ELF-1 (cell line): ENCODE data around the gene SFRP5.
A peak's percentile ranks its signal among the peaks of the same experiment; 100 is the strongest.

Source experiments
- DNase-seq: peaks from one replicate; pipeline ENCODE4 v3.0.0-alpha.2; 2016; ENCODE audit warnings: low read depth, low spot score

SFRP5 gene, protein sequence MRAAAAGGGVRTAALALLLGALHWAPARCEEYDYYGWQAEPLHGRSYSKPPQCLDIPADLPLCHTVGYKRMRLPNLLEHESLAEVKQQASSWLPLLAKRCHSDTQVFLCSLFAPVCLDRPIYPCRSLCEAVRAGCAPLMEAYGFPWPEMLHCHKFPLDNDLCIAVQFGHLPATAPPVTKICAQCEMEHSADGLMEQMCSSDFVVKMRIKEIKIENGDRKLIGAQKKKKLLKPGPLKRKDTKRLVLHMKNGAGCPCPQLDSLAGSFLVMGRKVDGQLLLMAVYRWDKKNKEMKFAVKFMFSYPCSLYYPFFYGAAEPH

DNA sequence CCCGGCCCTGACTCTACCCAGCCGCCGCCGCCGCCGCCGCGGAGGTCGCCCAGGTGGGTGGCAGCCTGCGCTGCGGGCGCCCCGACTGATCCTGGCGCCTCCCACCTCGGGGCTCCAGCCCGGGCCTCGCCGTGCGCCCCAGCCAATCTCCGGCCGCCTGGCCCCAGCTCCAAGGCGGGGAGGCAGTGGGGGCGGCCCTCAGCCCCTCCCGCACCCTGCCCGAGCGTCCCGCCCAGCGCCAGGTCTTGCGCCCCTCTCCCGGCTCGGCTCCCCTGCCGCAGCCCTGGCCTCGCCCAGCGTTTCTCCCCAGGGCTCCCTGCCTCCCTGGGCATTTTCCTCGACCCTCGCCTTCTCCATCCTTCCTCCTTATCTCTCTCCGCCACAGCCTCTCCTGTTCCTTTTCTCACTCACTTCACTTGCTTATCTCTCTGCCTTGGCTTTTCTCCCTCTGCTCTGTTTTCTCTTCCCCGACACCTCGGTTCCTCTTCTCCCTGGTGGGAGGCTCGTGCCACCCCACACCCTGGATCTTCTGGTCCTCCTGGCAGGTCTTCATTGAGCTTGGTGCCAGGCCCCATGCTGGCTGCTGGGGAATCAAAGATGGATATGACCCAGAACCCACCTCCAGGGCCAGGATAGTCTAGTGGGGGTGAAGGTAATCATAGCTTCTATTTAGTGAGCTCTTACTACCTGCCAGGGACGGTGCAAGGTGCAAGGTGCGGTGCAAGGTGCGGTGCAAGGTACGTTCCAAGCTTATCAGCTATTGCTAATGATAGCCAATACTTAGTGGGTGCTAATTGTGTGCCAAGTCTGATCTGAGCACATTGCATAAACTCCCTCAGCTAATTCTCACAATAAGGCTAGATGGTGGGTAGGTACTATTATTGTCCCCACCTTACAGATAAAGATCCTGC lies at the start of gene SFRP5:
Gene SFRP5 (minus strand): TSS at position 87 of the 911 bp plus-strand sequence. CDS start 166 bp downstream, outside the sequence.
- no peak for DNase-seq

DNA sequence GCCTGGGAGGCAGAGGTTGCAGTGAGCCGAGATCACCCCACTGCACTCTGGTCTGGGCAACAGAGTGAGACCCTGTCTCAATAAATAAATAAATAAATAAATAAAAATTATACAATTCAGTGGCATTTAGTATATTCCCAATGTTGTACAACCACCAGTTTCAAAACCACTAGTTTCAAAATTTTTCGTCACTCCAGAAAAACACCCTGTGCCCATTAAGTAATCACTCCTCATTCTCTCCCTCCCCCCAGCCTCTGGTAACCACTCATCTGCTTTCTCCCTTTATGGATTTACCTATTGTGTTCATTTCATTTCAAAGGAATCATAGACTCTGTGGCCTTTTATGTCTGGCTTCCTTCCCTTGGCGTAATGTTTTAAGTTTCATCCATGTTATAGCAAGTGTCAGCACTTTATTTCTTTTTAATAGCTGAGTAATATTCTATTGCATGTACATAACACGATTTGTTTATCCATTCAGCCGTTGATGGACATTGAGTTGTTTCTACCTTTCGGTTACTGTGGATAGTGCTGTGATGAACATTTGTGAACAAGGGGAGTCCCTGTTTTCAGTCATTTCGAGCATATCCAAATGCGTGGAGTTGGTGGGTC lies 48.4 kb upstream of the SFRP5 start:
- DNase-seq, result no peak

DNA sequence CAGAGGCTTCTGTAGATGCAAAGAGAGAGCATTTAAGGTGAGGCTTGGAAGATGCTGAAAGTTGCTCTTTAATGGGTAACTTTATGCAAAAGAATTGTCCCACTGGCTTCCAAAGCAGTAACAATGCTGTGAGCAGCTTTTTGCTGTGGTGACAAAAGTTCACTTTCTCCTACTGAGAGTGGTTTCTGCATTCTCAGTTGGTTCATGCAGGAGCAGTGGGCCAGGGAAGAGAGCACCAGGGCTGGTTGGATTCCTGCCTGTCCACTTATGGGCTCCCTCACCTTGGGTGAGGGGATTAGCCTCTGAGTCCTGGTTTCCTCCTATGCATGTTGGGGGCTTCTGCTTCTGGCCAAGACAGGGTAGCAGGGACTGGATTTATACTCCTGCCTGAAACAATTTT lies 46.8 kb upstream of the SFRP5 start:
- no peak for DNase-seq

DNA sequence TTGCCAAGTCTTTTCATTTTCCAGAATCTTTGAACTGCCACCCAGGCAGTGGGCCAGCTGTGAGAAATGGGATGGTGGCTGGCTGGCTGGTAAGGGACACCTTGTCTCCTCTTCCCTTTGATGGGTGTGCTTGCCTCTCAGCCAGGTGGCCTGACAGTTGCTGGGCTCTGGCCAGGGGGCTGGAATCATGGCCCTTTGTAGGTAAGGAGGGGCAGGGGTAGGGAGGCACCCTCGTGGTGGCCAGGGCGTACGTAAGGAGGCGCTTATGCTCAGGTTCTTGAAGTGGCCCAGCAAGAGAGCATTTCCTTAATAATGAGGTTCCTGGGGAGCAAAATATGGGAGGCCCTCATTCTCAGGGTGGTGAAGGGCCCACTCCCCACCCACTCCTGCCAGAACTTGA lies 44.8 kb upstream of the SFRP5 start:
- DNase-seq, result no peak

DNA sequence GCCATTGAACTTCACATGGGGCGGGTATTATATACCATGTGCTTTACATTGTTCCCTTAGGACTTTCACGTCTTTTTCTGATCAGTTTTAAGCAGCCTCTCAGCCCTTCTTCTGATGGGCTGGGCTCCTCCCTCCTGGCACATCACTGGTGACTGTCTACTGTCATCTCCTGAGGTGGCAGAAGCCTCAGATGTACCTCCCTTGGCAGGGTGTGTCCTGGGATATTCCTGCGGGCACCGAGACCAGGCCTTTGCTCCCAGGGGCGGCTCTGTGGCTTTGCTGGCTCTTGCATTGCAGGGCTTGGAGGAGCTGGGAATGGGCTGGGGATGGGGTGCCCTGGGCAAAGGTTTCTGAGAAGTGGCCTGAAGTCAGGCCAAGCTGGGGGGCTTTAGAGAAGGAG lies 43.2 kb upstream of the SFRP5 start:
- DNase-seq, result no peak

DNA sequence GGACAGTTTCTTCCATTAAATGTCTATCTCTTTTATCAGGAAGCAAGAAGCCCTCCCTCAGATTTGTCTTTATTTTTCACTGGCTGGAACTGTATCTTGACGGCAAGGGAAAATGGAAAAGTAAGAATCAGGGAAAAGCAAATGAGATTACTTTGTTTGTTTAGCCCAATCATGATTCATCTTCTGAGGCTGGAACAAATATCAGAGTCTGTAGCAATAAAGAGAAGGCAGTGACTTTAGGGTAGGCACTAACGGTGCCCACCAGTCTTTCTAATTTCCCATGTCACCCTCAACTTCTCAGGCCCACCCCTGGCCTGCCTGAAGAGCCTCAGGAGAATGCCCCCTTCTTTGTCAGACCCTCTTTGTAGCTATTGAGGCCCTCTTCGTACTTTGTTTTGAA lies 41.5 kb upstream of the SFRP5 start:
- DNase-seq, result no peak

DNA sequence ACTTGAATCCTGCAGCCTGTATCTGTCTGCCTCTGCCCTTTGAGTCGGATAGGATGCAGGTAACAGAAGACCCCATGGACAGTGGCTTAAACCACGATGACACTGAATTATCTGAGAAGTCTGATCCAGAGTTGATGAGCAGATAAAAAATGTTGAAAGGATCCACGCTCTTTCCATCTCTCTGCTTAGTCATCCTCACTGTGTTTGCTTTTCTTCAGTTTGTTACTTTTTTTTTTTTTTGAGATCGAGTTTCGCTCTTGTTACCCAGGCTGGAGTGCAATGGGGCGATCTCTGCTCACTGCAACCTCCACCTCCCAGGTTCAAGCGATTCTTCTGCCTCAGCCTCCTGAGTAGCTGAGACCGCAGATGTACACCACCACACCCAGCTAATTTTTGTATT lies 40.9 kb upstream of the SFRP5 start:
- no peak for DNase-seq

- DNase-seq, result no peak
These were observed 40.2 kb upstream of the SFRP5 start for GRCh38 chr10:97811958-97812357.

- no peak for DNase-seq
These were observed 38.6 kb upstream of the SFRP5 start for GRCh38 chr10:97810446-97810845.

DNA sequence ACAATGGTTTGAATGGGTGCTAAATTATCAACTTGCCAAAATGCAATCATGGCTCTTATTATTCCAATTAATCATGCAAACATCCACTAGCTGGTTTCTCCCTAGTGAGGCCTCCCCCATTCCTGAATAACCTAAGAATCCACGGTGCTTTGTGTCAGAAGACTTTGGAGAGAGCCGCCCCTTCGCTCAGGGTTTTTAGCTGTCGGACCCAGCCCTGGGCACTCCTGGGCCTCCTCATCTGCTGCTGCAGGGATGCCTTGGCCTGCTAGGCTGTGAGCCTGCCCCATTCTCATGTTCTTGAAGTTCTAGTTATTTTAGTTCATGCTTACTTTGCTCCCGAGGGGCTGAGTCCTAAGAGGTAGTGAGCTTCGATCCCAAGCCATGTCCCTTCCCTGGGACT lies 34.1 kb upstream of the SFRP5 start:
- DNase-seq, result no peak

GRCh38 chr10:97805096-97805884 lies 33.5 kb upstream of the SFRP5 start:
- peak; percentile 43 for DNase-seq

DNA sequence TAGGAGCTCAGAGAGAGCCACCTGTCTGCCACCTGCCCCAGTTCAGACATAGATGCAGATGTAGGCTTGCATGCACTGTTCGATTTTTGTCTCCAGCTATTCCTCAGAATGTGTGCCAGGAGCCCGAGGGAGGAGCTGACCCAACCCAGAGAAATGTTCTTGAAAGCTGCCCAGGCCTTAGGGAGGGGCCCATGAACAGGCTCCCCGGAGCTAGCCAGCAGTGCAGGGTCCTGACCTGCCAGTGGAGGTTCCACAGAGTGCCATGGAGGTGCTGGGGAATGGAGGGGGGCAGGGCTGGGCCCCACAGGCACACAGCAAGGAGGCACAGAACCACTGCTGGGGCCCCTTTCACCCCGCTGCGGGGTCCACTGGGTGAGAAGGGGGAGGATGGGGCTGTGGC lies 29.6 kb upstream of the SFRP5 start:
- DNase-seq, result no peak

GRCh38 chr10:97800474-97800873 lies 28.7 kb upstream of the SFRP5 start:
- DNase-seq, result no peak

DNA sequence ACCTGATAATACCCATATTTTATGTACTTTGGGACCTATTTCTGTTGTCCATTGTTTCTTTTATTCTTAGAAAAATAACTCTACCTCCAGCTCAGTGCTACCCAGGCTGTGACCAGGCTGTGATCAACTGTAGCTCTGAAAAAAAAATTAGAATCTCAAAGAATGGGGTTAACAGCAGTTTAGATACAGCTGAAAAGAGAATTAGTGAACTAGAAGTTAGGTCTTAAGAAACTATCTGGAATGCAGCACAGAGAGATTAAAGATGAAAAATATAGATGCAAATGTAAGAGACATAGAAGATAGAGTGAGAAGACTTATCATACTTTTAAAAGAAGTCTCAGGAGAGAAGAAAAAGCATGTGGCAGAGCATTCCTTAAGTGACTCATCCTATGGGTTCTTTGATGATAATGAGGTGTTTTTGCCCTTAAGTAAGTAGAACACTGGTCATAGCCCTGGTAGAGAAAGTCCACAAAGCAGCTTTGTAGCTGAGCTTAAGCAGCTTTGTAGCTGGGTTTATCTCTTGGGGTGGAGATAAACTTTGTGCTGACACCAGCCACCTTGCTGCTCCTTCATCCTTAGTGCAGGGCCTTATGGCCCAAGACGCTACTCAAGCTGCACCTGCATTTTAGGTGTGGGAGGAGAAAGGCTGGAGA lies 27.3 kb upstream of the SFRP5 start:
- no peak for DNase-seq

GRCh38 chr10:97796651-97797050 lies 24.9 kb upstream of the SFRP5 start:
- DNase-seq, result no peak

DNA sequence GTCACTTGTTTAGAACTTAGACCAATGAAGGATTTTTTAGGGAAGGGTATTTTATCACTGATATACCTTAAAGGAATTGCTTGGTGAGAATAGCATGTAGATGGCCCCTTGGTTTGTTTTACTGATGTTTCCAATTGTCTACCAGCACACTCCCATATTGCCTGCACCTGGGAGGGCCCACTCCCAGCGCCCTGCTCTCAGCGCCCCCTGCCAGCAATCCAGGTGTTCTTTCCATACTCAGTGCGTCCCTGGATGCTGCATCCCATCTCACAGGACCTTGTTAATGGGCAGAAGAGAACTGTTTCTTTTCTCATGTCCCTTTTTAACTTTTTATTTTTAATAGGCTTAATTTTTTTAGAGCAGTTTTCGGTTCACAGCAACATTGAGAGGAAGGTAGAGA lies 24.1 kb upstream of the SFRP5 start:
- DNase-seq, result no peak

GRCh38 chr10:97791824-97792721 lies 20.3 kb upstream of the SFRP5 start:
- peak; percentile 75 for DNase-seq

- no peak for DNase-seq
These were observed 18.1 kb upstream of the SFRP5 start for GRCh38 chr10:97789770-97790397.

DNA sequence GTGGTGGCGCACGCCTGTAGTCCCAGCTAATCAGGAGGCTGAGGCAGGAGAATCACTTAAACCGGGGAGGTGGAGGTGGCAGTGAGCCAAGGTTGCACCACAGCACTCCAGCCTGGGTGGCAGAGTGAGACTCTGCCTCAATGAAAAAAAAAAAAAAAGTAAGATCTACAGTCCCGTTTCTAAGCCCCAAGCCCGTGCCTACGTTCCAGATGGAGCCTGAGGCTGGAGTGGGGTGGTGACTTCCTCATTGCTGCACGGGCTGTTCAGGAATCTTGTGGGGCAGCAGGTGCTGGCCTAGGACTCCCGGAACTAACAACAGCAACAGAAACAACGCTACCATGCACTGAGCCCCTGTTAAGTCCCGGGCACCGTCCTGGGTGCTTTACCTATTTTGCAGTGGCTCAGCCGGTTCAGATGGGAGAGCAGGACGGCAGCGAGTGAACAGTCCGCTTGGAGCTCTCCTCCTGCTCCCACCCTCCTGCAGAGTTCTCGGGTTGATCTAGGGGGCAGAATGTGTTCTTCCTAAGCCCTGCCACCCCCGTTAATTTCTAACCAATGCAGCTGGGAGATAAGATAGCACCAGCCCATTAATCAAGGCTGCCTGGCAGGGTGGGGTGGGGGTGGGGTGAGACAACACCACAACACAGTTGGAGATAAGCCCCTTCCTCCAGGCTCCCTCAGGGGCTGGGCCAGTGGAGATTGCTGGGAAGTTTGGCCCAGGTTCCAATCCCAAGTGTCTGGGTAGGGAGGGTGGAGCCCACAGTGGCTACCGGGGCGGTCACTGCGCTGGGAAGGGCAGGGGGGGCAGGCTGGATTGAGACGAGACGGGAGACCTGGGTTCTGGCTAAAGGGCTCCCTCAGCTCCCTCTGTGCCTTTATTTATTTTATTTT lies 17.0 kb upstream of the SFRP5 start:
- DNase-seq, result peak; percentile 69
